GM12878 (cell line): Measurements from ENCODE around the gene TBPL2. TPM values are rescaled to one million over a fixed set of nuclear protein-coding genes. Genes with fewer than 3 reads are reported as not detected.

Experiments
- ATAC-seq: fragments of 200-7000 bp; cut with Tn5 transposase; 3 replicates; pipeline ENCODE4 v1.9.1; 2020; ENCODE audit warnings: mild to moderate bottlenecking, moderate library complexity
- BruUV-seq: library from RNA; stranded (reverse); fragments of 400-500 nt; replicated peaks from 2 replicates; lab custom pipeline; 2021; lab: Mats Ljungman, UMichigan
- CTCF ChIA-PET: fragments of 300-600 bp; sonication (Branson Sonifier 250); formaldehyde crosslinking; extraction: SDS; loops from one replicate; lab custom pipeline; 2021; ENCODE audit warnings: inconsistent platforms; lab: Yijun Ruan, JAX
- POLR2A ChIA-PET: fragments of 350-600 bp; formaldehyde crosslinking; extraction: SDS; loops from one replicate; lab custom pipeline; 2021; ENCODE audit warnings: inconsistent platforms; lab: Charles Lee
- RAD21 ChIA-PET: fragments of 300-600 bp; sonication (Branson Sonifier 250); formaldehyde crosslinking; loops from one replicate; lab custom pipeline; 2023; ENCODE audit warnings: antibody characterized with exemption; ENCODE audit not compliant: unreplicated experiment; lab: Charles Lee
- SMC1A ChIA-PET: fragments of 300-600 bp; sonication (Branson Sonifier 250); formaldehyde crosslinking; loops from one replicate; lab custom pipeline; 2023; ENCODE audit not compliant: unreplicated experiment, uncharacterized antibody; lab: Charles Lee
- DNase-seq: peaks from one replicate; pipeline ENCODE4 v3.0.0-alpha.2; 2011; ENCODE audit warnings: low read depth, low spot score
- FAIRE-seq: peaks from 3 replicates; lab custom pipeline; 2011; peaks lifted over from hg19 to GRCh38; lab: Jason Lieb, UNC
- H2AFZ ChIP-seq: 2 replicates; pipeline ENCODE4 v1.6.0; 2011; ENCODE audit warnings: low read depth, low read length, control low read depth; ENCODE audit not compliant: control insufficient read depth
- H3K27ac ChIP-seq: 2 replicates; pipeline ENCODE4 v1.5.1; 2011; ENCODE audit warnings: control low read depth; ENCODE audit not compliant: control insufficient read depth, insufficient read depth
- H3K27me3 ChIP-seq, 2 experiments: replicated peaks in 1 of 2; 2 replicates each; pipeline versions ENCODE4 v1.6.0 to v1.6.1; 2011; ENCODE audit warnings: low read length in 1 of 2; ENCODE audit not compliant: control insufficient read depth in 2 of 2, insufficient read depth in 2 of 2
- H3K36me3 ChIP-seq, 2 experiments: 2 replicates each; pipeline ENCODE4 v1.5.1; 2011; ENCODE audit warnings: low read length in 1 of 2; ENCODE audit not compliant: control insufficient read depth in 2 of 2, insufficient read depth in 2 of 2
- H3K4me1 ChIP-seq: 2 replicates; pipeline ENCODE4 v1.6.1; 2011; ENCODE audit warnings: mild to moderate bottlenecking, low read length, moderate library complexity, mixed read lengths; ENCODE audit not compliant: control insufficient read depth, insufficient read depth
- H3K4me2 ChIP-seq: 2 replicates; pipeline ENCODE4 v1.6.0; 2011; ENCODE audit warnings: control low read depth; ENCODE audit not compliant: control insufficient read depth, insufficient read depth
- H3K4me3 ChIP-seq: fragments of 200-600 bp; sonication (generic); 2 replicates; pipeline ENCODE4 v1.5.1; 2016
- H3K79me2 ChIP-seq: 2 replicates; pipeline ENCODE4 v1.6.0; 2011; ENCODE audit warnings: low read length; ENCODE audit not compliant: control insufficient read depth, insufficient read depth
- H3K9ac ChIP-seq: 2 replicates; pipeline ENCODE4 v1.8.0; 2011; ENCODE audit warnings: low read length, control low read depth, mixed read lengths; ENCODE audit not compliant: control insufficient read depth, insufficient read depth
- H3K9me3 ChIP-seq: replicated peaks from 3 replicates; pipeline ENCODE4 v1.5.1; 2011; ENCODE audit warnings: mild to moderate bottlenecking, low read length; ENCODE audit not compliant: control insufficient read depth, insufficient read depth
- H4K20me1 ChIP-seq: 2 replicates; pipeline ENCODE4 v1.6.0; 2011; ENCODE audit not compliant: control insufficient read depth, insufficient read depth
- BACH1 ChIP-seq: fragments of 450-650 bp; IDR thresholded peaks from 2 replicates; pipeline ENCODE4 v1.6.1; 2017; ENCODE audit warnings: mild to moderate bottlenecking, borderline replicate concordance
- BMI1 ChIP-seq: fragments of 450-650 bp; IDR thresholded peaks from 2 replicates; pipeline ENCODE4 v1.6.1; 2016; ENCODE audit warnings: mild to moderate bottlenecking, moderate library complexity, borderline replicate concordance
- CUX1 ChIP-seq: IDR thresholded peaks from 2 replicates; pipeline ENCODE4 v1.6.1; 2012; ENCODE audit warnings: improper control_type of control experiment, low read depth, low read length; ENCODE audit not compliant: insufficient replicate concordance
- GATAD2B ChIP-seq: fragments of 450-650 bp; conservative IDR thresholded peaks from 2 replicates; pipeline ENCODE4 v1.6.1; 2017; ENCODE audit warnings: low read depth, mild to moderate bottlenecking, moderate library complexity
- PAX8 ChIP-seq: fragments of 450-650 bp; IDR thresholded peaks from 2 replicates; pipeline ENCODE4 v1.6.1; 2017; ENCODE audit warnings: mild to moderate bottlenecking, moderate library complexity
- RAD51 ChIP-seq: fragments of 450-650 bp; IDR thresholded peaks from 2 replicates; pipeline ENCODE4 v1.6.1; 2016; ENCODE audit warnings: moderate library complexity, mild to moderate bottlenecking, inconsistent platforms
- SIN3A ChIP-seq: IDR thresholded peaks from 2 replicates; pipeline ENCODE4 v1.6.1; 2012; ENCODE audit warnings: low read depth, low read length, improper control_type of control experiment
- WGBS: methylation state at CpG from one replicate; pipeline ENCODE4 v1.1.6; 2016; ENCODE audit warnings: low lambda C conversion rate; ENCODE audit not compliant: insufficient replicate concordance, insufficient coverage; ENCODE audit errors: missing lambda C conversion rate; 5-methylcytosine and 5-hydroxymethylcytosine counted together
- in situ Hi-C: fragments of 300-500 bp; cut with MboI; formaldehyde crosslinking; loops from 9 replicates; pipeline ENCODE4 v1.14.3; 2018; ENCODE audit warnings: mixed read lengths
- intact Hi-C: fragments of 100-400 bp; cut with micrococcal nuclease; formaldehyde crosslinking; loops from one replicate; pipeline ENCODE4 v1.14.2; 2022; ENCODE audit not compliant: unreplicated experiment
- polyA plus RNA-seq, 11 experiments: library from polyadenylated mRNA; depleted of rRNA in 4 of 11; unstranded in 6 of 11; stranded (reverse) in 5 of 11; fragments of >200 nt; fragmentation: Nextera tagmentation in 4 of 11; fragmentation: Illumina TruSeq in 1 of 11; extraction: Ambion mirVana in 4 of 11; extraction: Trizol in 1 of 11; gene quantifications; 1 replicate in 1 of 11; 2 replicates in 10 of 11; pipeline versions ENCODE4 v1.2.1 to v1.2.3, GENCODE V29; 2011 to 2016; ENCODE audit warnings: inconsistent platforms in 2 of 11, missing spikeins in 2 of 11, low read depth in 1 of 11
- total RNA-seq, 4 experiments: library from RNA; depleted of rRNA in 3 of 4; stranded (reverse); fragments of >200 nt in 3 of 4; fragmentation: Illumina TruSeq in 1 of 4; extraction: Trizol in 1 of 4; gene quantifications; 2 replicates each; pipeline versions ENCODE4 v1.2.1 to v1.2.3, GENCODE V29; 2013 to 2021
- TF ChIP-seq, protein P1 (sequence below): fragments of 450-650 bp; formaldehyde crosslinking; IDR thresholded peaks from 2 replicates; pipeline ENCODE4 v1.4.0; 2020; ENCODE audit warnings: mild to moderate bottlenecking, moderate library complexity

Gene TBPL2
- total and polyA plus RNA-seq, 10 of the 15 experiments (the other 5 are each of a cell fraction or from before 2014, with no cell fraction given) = 0.41 TPM; not detected in 9

GRCh38 chr14:55436519-55436918 is 3.9 kb downstream of the TBPL2 start:
- Histone ChIP-seq H3K79me2 (no peaks in the 10 kb centered on the region), H3K36me3 (no peaks in the 10 kb centered on the region), H3K4me2 (no peak overlapping the region), H4K20me1 (no peaks in the 10 kb centered on the region), H3K9ac (no peak overlapping the region), H3K4me1 (no peaks in the 10 kb centered on the region), H2AFZ (no peak overlapping the region), H3K27me3 (no peaks in the 10 kb centered on the region), H3K4me3 (no peak overlapping the region), H3K9me3 (no peaks in the 10 kb centered on the region), H3K27ac (no peak overlapping the region)
- in situ Hi-C loops (loop anchor here (5.0 kb wide), 1 partner anchor 906 kb away; no protein-coding TSS in a partner anchor), intact Hi-C loops (no loop called here)
- ChIA-PET POLR2A (no interaction called here), RAD21 (interaction anchor here (0.9 to 3.0 kb wide), 3 partner anchors 10 to 1038 kb away, joined by 3 to 6 read pairs (median 3); no protein-coding TSS in a partner anchor), SMC1A (interaction anchor here (0.9 to 2.5 kb wide), 4 partner anchors 9 to 295 kb away, joined by 3 to 8 read pairs (median 4); no protein-coding TSS in a partner anchor), CTCF (interaction anchor here (1.3 to 2.4 kb wide), 4 partner anchors 8 to 23 kb away, joined by 3 to 10 read pairs (median 6); no protein-coding TSS in a partner anchor)
- FAIRE-seq = no peak
- WGBS = 43% methylated on average over 4 of the region's 4 CpGs
- TF ChIP-seq, protein P1, sequence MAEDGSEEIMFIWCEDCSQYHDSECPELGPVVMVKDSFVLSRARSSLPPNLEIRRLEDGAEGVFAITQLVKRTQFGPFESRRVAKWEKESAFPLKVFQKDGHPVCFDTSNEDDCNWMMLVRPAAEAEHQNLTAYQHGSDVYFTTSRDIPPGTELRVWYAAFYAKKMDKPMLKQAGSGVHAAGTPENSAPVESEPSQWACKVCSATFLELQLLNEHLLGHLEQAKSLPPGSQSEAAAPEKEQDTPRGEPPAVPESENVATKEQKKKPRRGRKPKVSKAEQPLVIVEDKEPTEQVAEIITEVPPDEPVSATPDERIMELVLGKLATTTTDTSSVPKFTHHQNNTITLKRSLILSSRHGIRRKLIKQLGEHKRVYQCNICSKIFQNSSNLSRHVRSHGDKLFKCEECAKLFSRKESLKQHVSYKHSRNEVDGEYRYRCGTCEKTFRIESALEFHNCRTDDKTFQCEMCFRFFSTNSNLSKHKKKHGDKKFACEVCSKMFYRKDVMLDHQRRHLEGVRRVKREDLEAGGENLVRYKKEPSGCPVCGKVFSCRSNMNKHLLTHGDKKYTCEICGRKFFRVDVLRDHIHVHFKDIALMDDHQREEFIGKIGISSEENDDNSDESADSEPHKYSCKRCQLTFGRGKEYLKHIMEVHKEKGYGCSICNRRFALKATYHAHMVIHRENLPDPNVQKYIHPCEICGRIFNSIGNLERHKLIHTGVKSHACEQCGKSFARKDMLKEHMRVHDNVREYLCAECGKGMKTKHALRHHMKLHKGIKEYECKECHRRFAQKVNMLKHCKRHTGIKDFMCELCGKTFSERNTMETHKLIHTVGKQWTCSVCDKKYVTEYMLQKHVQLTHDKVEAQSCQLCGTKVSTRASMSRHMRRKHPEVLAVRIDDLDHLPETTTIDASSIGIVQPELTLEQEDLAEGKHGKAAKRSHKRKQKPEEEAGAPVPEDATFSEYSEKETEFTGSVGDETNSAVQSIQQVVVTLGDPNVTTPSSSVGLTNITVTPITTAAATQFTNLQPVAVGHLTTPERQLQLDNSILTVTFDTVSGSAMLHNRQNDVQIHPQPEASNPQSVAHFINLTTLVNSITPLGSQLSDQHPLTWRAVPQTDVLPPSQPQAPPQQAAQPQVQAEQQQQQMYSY (CRISPR knock-in tag) = no peak
- TF ChIP-seq RAD51 (no peak), BMI1 (no peak), CUX1 (no peak), BACH1 (no peak), SIN3A (no peak), GATAD2B (no peak), PAX8 (no peak)
- no peak for ATAC-seq
- BruUV-seq = no TSS peak
- DNase-seq = no peak
